HUDEP-2 (cell line): ENCODE results near the gene PTMA.
A peak's percentile ranks its signal among the peaks of the same experiment; 100 is the strongest.
"Not testable (repeated sequence)": the region's sequence is repeated elsewhere in the genome, so short reads cannot be mapped to it uniquely, and the experiment has no call there.

ENCODE experiments used
- DNase-seq, 76 experiments: peaks; one replicate each; lab custom pipeline; 2025; ENCODE audit not compliant: unreplicated experiment in 76 of 76; lab: John Stamatoyannopoulos, UW

Gene PTMA

DNA sequence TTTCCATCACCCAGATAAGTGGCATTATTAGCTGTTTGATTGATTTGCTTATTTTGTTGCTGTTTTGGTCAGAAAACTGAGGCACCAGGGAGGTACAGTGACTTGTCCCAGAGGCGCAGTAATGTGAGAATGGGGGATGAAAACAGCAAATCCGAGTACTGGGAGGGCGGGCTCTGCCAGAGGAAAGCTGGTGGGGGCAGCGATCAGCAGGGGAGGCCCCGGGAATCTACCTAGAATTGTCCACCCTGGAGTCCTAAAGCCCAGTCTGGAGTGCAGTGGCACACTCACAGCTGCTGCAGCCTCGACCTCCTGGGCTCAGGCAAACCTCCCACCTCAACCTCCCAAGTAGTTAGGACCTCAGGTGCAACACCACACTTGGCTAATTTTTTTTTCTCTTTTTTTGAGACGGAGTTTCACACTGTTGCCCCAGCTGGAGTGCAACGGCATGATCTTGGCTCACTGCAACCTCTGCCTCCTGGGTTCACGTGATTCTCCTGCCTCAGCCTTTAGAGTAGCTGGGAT is 17.0 kb upstream of the PTMA start:
- DNase-seq = no peak

- DNase-seq = no peak
These were observed 15.5 kb upstream of the PTMA start for GRCh38 chr2:231692847-231693246.

GRCh38 chr2:231693956-231694355 is 14.4 kb upstream of the PTMA start:
- DNase-seq = no peak

DNA sequence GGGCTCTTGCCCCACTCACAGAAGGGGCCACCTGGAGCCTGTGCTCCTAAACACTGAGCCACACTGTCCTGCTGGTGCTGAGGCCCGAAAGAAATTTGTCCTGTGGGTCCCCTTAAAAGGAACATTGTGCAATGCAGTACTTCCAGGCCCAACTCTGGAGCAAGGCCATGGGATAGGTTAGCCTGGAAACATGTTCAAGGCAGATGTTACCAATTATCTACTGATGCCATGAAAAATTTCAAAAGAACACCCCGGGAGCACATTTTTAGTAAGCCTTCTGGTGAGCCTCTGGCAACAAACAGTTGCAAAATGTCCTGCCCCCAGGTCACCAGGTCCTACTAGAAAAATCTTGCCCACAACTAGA is 12.3 kb upstream of the PTMA start:
- no peak for DNase-seq

DNA sequence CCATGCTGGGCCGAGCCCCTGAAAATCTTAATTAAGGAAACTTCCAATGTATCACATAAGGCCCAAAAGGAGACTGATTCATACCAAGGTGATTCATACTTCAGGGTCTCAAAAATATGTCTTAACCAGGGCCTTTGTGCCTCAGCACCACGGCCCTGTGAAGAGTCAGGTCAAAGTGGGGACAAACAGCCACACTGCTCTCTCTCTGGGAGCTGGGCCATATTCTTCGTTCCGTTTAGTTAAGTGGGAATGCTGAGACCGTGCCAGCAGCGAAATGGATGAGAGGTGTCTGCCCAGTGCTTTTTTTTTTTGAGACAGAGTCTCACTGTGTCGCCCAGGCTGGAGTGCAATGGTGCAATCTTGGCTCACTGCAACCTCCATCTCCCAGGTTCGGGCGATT is 9.3 kb upstream of the PTMA start:
- no peak for DNase-seq

DNA sequence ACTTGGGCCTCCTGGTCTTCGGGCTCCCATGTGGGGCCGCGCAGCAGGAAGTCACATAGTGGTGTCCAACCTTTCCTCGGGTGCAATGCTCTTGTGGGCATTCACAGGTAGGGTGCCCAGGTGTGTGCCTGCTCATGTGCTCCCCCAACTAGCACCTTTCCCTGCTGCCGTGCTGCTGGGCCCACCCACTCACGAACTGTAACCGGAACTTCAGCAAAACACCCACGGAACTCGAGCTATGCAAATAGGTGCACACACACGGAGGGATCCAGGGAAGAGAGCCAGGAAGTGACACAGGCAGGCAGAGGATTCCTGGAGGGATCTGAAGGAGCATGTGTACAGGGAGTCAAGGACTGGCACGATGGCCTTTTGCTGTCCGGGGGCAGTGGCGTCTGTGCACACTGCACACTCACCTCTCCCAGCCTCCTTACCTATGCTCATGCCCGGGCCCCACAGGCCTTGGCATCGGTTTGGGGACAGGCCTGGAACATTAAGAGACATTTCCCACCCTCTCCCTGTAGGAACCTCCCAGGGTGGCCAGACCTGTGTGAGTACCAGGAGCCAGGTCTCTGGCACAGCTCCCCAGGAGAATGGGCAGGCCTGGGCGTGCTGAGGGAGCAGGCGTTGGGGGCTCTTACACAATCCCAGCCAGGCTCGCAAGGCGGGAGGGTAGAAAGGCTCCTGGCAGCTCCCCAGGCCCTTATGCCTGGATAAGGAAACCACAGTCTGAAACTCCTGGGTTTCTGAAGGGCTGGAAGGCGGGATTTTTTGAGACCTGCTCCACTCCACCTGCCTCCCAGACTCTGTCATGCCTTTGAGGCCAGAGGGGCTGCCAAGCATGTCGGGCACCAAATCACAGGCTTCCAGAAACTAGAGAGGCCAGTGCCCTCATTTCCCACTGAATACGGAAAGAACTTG is 6.6 kb upstream of the PTMA start:
- no peak for DNase-seq

DNA sequence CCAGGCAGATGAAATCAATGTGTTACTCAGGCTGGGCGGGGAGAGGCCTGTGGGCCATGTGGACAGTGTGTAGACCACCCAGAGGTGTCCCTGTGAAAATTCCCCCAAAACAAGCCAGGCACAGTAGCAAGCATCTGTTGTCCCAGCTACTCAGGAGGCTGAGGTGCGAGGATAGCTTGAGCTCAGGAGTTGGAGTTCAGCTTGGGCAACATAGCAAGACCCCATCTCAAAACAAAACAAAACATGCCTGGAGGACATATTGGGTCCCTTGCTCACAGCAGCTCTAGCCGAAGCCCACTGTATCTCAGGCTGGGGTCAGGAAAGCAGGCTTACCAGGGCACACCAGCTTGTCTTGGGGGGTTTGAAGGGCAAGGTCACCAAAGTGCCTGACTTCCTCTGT is 4.3 kb upstream of the PTMA start:
- DNase-seq = no peak

GRCh38 chr2:231706731-231707624 is 1.3 kb upstream of the PTMA start:
- DNase-seq = peak; percentile 38 to 98 (median 95)

DNA sequence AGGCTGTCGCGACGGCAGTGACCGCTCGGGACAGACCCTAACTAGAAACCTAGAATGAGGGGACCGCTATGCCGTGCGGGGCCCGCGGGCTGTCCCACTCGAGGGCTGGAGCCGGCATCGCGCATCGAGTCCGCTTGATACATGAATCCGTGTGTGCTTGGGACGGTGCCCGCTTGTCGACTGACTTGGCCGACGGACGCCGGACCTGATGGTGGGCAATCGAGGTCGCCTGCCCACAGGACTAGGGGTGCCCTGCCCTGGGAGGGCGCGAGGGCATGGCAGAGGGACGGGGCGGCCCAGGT is 749 bp upstream of the PTMA start:
- DNase-seq = peak in 28 of 76 experiments; percentile 21 to 95 (median 64)

DNA sequence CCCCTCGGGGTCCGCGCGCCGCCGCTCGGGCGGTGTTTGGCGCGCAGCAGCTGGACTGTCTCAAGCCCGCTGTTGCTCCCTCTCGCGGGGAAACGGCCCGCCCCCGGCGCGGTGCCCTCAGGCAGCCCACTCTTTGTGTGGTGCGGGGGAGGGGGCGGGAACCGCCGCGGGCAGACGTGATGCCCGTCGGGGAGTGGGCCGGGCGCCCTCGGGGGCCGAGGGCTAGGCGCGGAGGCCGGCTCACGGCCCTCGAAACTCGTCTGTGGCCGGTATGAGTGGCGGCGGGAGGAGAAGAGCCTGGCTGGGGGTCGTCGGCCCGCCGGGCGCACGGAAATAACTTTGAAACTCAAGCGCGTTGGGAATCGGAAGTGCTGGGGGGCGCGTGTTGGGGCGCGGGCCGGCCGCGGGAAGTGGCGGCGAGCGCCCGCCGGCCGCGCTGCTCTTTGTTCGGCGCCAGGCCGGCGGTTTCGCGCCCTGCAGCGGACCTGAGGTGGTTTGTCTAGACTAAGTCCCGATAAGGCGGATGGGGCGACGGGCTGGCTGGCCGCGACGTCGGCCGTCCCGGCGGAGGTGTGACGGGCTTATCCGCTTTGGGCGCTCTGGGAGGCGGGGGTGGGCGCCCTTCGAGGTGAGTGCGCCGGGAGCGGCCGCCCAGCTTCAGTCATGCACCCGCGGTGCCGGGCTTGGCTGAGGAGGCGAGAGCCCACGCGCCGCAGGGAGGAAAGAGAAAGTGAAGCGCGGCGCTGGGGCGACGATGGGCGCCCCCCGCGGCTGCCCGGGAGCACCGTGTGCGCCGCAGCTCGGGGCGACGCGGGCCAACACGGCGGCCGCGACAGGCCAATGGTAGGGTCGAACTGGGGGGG is 679 bp downstream of the PTMA start:
- peak in 15 of 76 experiments; percentile 10 to 47 (median 28) for DNase-seq

GRCh38 chr2:231709636-231709980 is 1.3 kb downstream of the PTMA start:
- DNase-seq = peak in 30 of 76 experiments; percentile 6 to 71 (median 42)

- peak in 69 of 76 experiments; percentile 24 to 85 (median 65) for DNase-seq
These were observed 1.9 kb downstream of the PTMA start for GRCh38 chr2:231709981-231710798.

GRCh38 chr2:231710799-231711676 is 2.7 kb downstream of the PTMA start:
- peak in 8 of 76 experiments; percentile 7 to 53 (median 26) for DNase-seq

DNA sequence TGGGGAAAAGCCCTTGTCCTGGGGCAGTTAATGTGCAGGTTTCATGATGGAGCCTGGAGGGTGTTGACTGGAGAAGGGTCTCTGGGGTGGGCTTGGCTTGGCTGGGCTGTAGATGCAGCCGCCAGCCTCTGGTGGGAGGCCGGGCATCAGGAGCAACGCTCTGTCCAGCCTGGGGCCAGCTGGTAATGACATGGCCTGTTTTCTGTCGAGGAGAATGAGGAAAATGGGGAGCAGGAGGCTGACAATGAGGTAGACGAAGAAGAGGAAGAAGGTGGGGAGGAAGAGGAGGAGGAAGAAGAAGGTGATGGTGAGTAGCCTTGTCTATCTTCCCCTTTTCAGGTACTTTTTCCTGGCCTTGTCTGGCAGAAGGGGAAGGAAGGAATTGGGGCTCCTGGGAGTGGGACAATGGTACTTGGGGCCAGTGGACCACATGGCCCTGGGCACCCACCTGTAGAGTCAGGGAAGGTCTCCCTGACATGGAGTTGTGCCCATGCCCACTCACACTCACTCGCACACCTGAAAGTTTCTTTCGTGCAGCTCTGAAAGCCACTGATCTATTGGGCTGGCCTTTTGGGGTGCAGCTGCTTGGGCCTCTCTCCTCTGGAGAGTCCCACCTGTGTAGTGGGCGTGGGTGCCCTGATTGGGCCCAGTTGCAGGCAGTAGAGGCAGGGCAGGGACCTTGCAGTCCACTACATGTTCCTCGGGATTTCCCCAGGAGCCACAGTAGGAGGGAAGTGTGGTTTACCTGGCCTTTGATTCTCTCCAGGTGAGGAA is 3.5 kb downstream of the PTMA start:
- DNase-seq = peak in 1 of 76 experiments; percentile 3

DNA sequence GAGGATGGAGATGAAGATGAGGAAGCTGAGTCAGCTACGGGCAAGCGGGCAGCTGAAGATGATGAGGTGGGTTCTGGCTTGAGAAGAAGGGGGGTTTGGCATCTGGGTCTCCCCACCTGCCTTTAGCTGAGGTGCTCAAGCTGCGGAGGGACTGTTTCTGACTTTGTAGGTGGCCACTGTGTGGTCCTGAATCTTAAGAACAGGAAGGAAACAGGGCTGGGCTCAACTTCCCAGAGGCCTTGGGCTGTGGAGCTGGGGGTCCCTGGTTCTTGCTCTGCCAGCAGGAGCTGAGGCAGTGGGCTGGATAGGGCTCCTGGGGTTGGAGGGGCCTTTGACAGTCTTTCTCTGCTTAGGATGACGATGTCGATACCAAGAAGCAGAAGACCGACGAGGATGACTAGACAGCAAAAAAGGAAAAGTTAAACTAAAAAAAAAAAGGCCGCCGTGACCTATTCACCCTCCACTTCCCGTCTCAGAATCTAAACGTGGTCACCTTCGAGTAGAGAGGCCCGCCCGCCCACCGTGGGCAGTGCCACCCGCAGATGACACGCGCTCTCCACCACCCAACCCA is 4.2 kb downstream of the PTMA start:
- DNase-seq = peak in 2 of 76 experiments; percentile 9 to 16

GRCh38 chr2:231713406-231713729 is 5.0 kb downstream of the PTMA start:
- DNase-seq = not testable (repeated sequence)

DNA sequence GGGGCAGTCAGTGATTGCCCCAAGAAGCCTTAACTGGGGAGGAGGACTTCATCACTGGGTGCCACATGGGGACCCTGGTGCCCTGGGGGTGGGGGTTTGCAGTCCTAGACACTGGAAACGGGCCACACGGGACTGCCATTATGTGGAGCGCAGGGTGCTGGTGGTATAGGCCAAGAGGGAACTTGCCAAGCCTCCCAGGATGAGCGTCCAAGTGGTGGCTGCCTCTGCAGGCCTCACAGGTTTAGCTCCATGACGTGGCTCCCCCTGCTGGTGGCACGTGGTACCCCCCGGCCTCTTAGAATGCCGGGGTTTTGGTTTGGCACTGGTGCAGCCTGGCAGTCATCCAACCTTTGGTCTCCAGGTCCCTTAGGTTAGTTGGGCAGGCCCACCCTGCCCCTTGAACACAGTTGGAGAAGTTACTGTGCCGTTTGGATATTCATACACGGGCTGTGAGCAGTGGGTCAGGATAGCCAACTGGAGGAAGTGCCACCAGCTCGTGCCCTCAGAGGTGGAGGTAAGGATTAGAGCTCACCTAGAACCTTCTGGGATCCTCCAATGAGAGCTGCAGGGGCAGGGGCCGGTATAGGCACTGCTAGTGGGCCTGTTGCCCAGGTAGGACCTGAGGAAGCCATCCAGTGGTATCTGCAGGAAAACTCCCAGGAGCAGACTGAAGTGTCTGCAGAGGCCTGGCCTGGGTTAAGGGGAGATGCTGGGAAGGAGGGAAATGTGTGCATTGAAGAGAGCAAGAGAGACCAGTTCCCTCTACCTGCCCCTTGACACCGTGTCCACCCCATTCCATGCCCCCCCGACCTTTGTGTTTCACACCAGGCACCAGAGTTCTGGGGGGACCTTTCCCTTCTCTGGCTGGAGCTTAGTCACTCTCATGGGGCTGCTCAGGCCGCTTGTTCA is 5.7 kb downstream of the PTMA start:
- DNase-seq = peak; percentile 9 to 95 (median 88)
